ENCODE measurements around the gene HMGCL.
A peak's percentile ranks its signal among the peaks of the same experiment; 100 is the strongest.

HMGCL gene

DNA sequence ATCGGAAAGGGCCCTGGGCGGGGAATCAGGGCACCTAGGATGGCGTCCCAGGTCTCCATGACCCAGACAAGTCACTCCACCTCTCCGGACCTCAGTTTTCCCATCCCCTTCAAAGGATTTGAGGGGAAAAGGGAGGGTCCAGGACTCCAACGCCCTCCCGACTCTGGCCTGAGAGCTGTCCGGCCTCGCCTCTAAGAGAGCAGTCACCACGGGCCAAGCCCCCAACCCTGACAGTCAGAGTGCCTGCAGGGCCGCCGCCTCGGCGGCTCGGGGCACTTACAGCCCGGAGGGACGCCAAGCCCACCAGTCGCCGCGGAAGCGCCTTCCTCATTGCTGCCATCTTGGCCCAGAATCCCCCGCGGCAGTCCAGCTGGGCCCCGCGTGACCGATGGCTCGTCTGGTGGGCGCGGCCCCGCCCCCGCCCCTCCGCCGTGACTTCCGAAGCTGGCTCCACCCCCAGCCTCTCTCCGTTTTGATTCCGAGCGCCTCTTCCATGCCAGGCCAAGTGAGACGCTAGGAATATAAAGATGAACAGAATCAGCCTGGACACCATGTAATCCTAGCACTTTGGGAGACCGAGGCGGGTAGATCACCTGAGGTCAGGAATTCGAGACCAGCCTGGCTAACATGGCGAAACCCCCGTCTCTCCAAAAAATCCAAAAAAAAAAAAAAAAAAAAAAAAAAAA, at the start of gene HMGCL:
Gene HMGCL (minus strand): TSS at position 354 of the 686 bp plus-strand sequence. CDS start 14 bp downstream, at position 340.
- Histone ChIP-seq H3K27me3 (ENCODE audit: control insufficient read depth, insufficient read depth, low read length) (no peaks in the 10 kb centered on the region), H3K4me1 (ENCODE audit: control insufficient read depth, insufficient read depth, low read length) (no peaks in the 10 kb centered on the region), H3K9me3 (ENCODE audit: control insufficient read depth, insufficient read depth, low read length) (no peaks in the 10 kb centered on the region), H3K27ac (ENCODE audit: low read length) (no peak within 1 kb of the TSS), H3K36me3 (ENCODE audit: control insufficient read depth, insufficient read depth, low read length) (no peaks in the 10 kb centered on the region), H3K4me3 (ENCODE audit: low read length) (peak within 1 kb of the TSS; percentile 90)
- DNase-seq (ENCODE audit: low read depth, low spot score) = no peak
- no CpG with 5 or more reads among the region's 42 CpGs for WGBS (ENCODE audit: insufficient coverage, insufficient read length)

GRCh38 chr1:23872421-23872820, 47.2 kb upstream of the HMGCL start:
- Histone ChIP-seq H3K27me3 (ENCODE audit: control insufficient read depth, insufficient read depth, low read length) (peaks cover under 1% of the 10 kb centered on the region; the same call in 1 of the 2 replicates), H3K36me3 (ENCODE audit: control insufficient read depth, insufficient read depth, low read length) (no peaks in the 10 kb centered on the region), H3K4me3 (ENCODE audit: low read length) (no peak overlapping the region), H3K9me3 (ENCODE audit: control insufficient read depth, insufficient read depth, low read length) (no peaks in the 10 kb centered on the region), H3K4me1 (ENCODE audit: control insufficient read depth, insufficient read depth, low read length) (no peaks in the 10 kb centered on the region), H3K27ac (ENCODE audit: low read length) (no peak overlapping the region)
- WGBS (ENCODE audit: insufficient coverage, insufficient read length) = no CpG with 5 or more reads among the region's 3 CpGs
- no peak for DNase-seq (ENCODE audit: low read depth, low spot score)

- H3K9me3 ChIP-seq (ENCODE audit: control insufficient read depth, insufficient read depth, low read length) = no peaks in the 10 kb centered on the region
- no peaks in the 10 kb centered on the region for H3K36me3 ChIP-seq (ENCODE audit: control insufficient read depth, insufficient read depth, low read length)
- no peaks in the 10 kb centered on the region for H3K4me1 ChIP-seq (ENCODE audit: control insufficient read depth, insufficient read depth, low read length)
- H3K27ac ChIP-seq (ENCODE audit: low read length) = no peak overlapping the region
- no peak for DNase-seq (ENCODE audit: low read depth, low spot score)
- H3K4me3 ChIP-seq (ENCODE audit: low read length) = no peak overlapping the region
- H3K27me3 ChIP-seq (ENCODE audit: control insufficient read depth, insufficient read depth, low read length) = peaks cover 7% of the 10 kb centered on the region; the same call in 1 of the 2 replicates
- WGBS (ENCODE audit: insufficient coverage, insufficient read length) = no CpG with 5 or more reads among the region's 10 CpGs
Measured at GRCh38 chr1:23869051-23869450, 43.8 kb upstream of the HMGCL start.

GRCh38 chr1:23868557-23869016, 43.4 kb upstream of the HMGCL start:
- no peaks in the 10 kb centered on the region for H3K4me1 ChIP-seq (ENCODE audit: control insufficient read depth, insufficient read depth, low read length)
- H3K4me3 ChIP-seq (ENCODE audit: low read length) = no peak overlapping the region
- H3K27ac ChIP-seq (ENCODE audit: low read length) = no peak overlapping the region
- WGBS (ENCODE audit: insufficient coverage, insufficient read length) = no CpG with 5 or more reads among the region's 20 CpGs
- H3K36me3 ChIP-seq (ENCODE audit: control insufficient read depth, insufficient read depth, low read length) = no peaks in the 10 kb centered on the region
- DNase-seq (ENCODE audit: low read depth, low spot score) = no peak
- no peaks in the 10 kb centered on the region for H3K9me3 ChIP-seq (ENCODE audit: control insufficient read depth, insufficient read depth, low read length)
- peaks cover 7% of the 10 kb centered on the region; the same call in 1 of the 2 replicates for H3K27me3 ChIP-seq (ENCODE audit: control insufficient read depth, insufficient read depth, low read length)

DNA sequence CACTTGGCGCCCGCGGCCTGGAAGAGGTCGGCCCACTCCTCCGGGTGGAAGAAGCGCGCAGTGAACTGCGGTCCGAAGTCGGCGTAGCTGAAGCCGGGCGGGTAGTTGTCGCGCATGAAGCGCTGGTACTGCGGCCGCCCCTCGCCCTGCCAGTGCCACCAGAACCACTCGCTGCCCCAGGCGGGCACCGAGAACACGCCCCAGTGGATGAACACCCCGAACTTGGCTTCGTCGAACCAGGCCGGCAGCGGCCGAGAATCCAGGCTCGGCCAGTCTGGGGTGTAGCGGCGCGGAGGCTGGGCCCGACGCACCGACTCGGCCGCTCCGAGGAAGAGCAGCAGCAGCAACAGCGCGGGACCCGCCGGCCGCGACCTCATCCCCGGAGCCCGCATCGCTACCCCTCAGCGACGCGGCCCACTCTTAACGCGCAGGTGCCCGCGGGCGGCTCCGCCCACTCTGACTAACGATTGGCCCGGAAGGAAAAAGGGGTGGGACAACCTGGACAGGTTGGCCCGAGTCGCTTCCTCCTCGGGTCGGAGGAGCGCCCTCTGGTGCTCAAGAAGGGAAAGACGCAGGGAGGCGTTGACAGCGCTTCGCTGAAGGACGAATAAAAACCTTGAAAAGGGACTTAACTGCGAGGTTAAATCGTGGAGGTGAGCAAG, 42.8 kb upstream of the HMGCL start, which contains the start of gene FUCA1:
Gene FUCA1 (minus strand): TSS at position 396 of the 662 bp plus-strand sequence. CDS start 4 bp downstream, at position 392.
- no peak within 1 kb of the TSS for H3K27ac ChIP-seq (ENCODE audit: low read length)
- H3K4me1 ChIP-seq (ENCODE audit: control insufficient read depth, insufficient read depth, low read length) = no peaks in the 10 kb centered on the region
- peak within 1 kb of the TSS; percentile 76; the same call in 1 of the 2 replicates for H3K4me3 ChIP-seq (ENCODE audit: low read length)
- no CpG with 5 or more reads among the region's 71 CpGs for WGBS (ENCODE audit: insufficient coverage, insufficient read length)
- H3K27me3 ChIP-seq (ENCODE audit: control insufficient read depth, insufficient read depth, low read length) = peaks cover 7% of the 10 kb centered on the region; the same call in 1 of the 2 replicates
- peak; percentile 94 for DNase-seq (ENCODE audit: low read depth, low spot score)
- H3K36me3 ChIP-seq (ENCODE audit: control insufficient read depth, insufficient read depth, low read length) = no peaks in the 10 kb centered on the region
- no peaks in the 10 kb centered on the region for H3K9me3 ChIP-seq (ENCODE audit: control insufficient read depth, insufficient read depth, low read length)

GRCh38 chr1:23867542-23867894, 42.3 kb upstream of the HMGCL start:
- no peaks in the 10 kb centered on the region for H3K9me3 ChIP-seq (ENCODE audit: control insufficient read depth, insufficient read depth, low read length)
- peaks cover 7% of the 10 kb centered on the region; the same call in 1 of the 2 replicates for H3K27me3 ChIP-seq (ENCODE audit: control insufficient read depth, insufficient read depth, low read length)
- no peaks in the 10 kb centered on the region for H3K4me1 ChIP-seq (ENCODE audit: control insufficient read depth, insufficient read depth, low read length)
- no CpG with 5 or more reads among the region's 17 CpGs for WGBS (ENCODE audit: insufficient coverage, insufficient read length)
- H3K4me3 ChIP-seq (ENCODE audit: low read length) = peak overlapping the region; percentile 76; the same call in 1 of the 2 replicates
- H3K27ac ChIP-seq (ENCODE audit: low read length) = no peak overlapping the region
- H3K36me3 ChIP-seq (ENCODE audit: control insufficient read depth, insufficient read depth, low read length) = no peaks in the 10 kb centered on the region
- DNase-seq (ENCODE audit: low read depth, low spot score) = no peak

GRCh38 chr1:23865543-23865930, 40.3 kb upstream of the HMGCL start:
- no peak for DNase-seq (ENCODE audit: low read depth, low spot score)
- H3K4me1 ChIP-seq (ENCODE audit: control insufficient read depth, insufficient read depth, low read length) = no peaks in the 10 kb centered on the region
- no peaks in the 10 kb centered on the region for H3K9me3 ChIP-seq (ENCODE audit: control insufficient read depth, insufficient read depth, low read length)
- no CpG with 5 or more reads among the region's 4 CpGs for WGBS (ENCODE audit: insufficient coverage, insufficient read length)
- H3K36me3 ChIP-seq (ENCODE audit: control insufficient read depth, insufficient read depth, low read length) = no peaks in the 10 kb centered on the region
- no peak overlapping the region for H3K4me3 ChIP-seq (ENCODE audit: low read length)
- no peak overlapping the region for H3K27ac ChIP-seq (ENCODE audit: low read length)
- H3K27me3 ChIP-seq (ENCODE audit: control insufficient read depth, insufficient read depth, low read length) = peaks cover 7% of the 10 kb centered on the region; the same call in 1 of the 2 replicates

DNA sequence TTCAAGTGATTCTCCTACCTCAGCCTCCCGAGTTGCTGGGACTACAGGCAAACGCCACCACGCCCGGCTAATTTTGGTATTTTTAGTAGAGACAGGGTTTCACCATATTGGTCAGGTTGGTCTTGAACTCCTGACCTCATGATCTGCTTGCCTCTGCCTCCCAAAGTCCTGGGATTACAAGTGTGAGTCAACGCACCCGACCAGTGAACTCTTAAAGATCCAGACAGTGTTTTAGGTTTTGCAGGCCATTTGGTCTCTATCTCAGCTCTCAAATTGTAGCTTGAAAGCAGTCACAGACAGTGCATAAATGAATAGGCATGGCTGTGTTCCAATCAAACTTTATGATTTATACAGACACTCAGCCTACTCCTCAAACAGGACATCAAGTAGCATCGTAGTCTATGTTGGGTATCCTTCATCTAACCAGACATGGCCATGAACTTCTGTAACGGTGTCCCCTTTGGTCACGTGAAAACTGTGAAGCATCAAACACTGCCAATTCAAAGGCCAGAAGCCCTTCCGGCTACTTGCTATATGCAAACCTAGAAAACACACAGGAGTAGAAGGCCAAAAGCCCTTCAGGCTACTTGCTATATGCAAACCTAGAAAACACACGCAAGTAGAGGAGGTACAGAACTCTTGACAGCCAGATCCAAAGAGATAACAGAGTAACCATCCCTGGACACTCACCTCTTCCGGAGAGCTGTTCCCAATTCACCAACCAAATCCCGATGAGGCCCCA, 39.7 kb upstream of the HMGCL start:
- H3K9me3 ChIP-seq (ENCODE audit: control insufficient read depth, insufficient read depth, low read length) = no peaks in the 10 kb centered on the region
- no peaks in the 10 kb centered on the region for H3K36me3 ChIP-seq (ENCODE audit: control insufficient read depth, insufficient read depth, low read length)
- no peak overlapping the region for H3K4me3 ChIP-seq (ENCODE audit: low read length)
- no CpG with 5 or more reads among the region's 13 CpGs for WGBS (ENCODE audit: insufficient coverage, insufficient read length)
- no peak overlapping the region for H3K27ac ChIP-seq (ENCODE audit: low read length)
- peaks cover 7% of the 10 kb centered on the region; the same call in 1 of the 2 replicates for H3K27me3 ChIP-seq (ENCODE audit: control insufficient read depth, insufficient read depth, low read length)
- no peaks in the 10 kb centered on the region for H3K4me1 ChIP-seq (ENCODE audit: control insufficient read depth, insufficient read depth, low read length)
- no peak for DNase-seq (ENCODE audit: low read depth, low spot score)

DNA sequence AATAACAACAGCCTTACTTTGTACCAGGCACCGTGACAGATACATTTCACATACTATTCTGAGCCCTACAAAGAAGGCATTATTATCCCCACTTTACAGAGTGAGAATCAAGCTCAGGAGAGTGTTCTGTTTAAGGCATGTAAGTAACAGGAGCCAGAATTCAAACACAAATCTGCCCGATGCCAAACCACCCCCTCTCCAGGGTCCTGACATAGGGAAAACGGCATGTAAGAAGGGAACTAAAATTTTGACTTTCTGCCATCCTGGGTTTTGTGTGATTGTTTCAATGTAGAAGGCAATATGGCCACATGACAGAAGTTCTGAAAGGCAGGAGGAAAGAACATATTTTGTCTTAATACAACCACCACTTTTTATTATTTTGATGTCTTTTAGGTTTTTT, 37.4 kb upstream of the HMGCL start:
- Histone ChIP-seq H3K27me3 (ENCODE audit: control insufficient read depth, insufficient read depth, low read length) (peaks cover 7% of the 10 kb centered on the region; the same call in 1 of the 2 replicates), H3K36me3 (ENCODE audit: control insufficient read depth, insufficient read depth, low read length) (no peaks in the 10 kb centered on the region), H3K27ac (ENCODE audit: low read length) (no peak overlapping the region), H3K4me3 (ENCODE audit: low read length) (no peak overlapping the region), H3K4me1 (ENCODE audit: control insufficient read depth, insufficient read depth, low read length) (no peaks in the 10 kb centered on the region), H3K9me3 (ENCODE audit: control insufficient read depth, insufficient read depth, low read length) (no peaks in the 10 kb centered on the region)
- no CpG with 5 or more reads among the region's 3 CpGs for WGBS (ENCODE audit: insufficient coverage, insufficient read length)
- DNase-seq (ENCODE audit: low read depth, low spot score) = no peak

DNA sequence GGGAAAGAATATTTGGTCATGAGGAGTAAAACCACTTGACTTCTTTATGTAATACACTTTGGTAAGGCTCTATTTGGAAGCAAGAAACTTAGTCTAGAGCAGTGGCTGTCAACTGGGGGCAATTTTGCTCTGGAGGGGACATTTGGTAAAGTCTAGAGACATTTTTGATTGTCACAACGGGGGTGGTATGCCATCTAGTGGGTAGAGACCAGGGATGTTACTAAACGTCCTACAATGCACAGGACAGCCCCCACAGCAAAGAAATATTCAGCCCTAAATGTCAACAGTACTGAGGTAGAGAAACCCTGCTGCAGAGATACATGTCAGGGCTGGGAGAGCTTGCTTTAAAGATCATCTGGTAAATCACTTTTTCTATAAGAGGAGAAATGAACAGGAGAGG, 29.3 kb upstream of the HMGCL start:
- WGBS (ENCODE audit: insufficient coverage, insufficient read length) = no CpG with 5 or more reads among the region's 2 CpGs
- no peak for DNase-seq (ENCODE audit: low read depth, low spot score)
- H3K27ac ChIP-seq (ENCODE audit: low read length) = no peak overlapping the region

More for the DNA sequence above, 29.3 kb upstream of the HMGCL start:
- Histone ChIP-seq H3K4me1 (ENCODE audit: control insufficient read depth, insufficient read depth, low read length) (no peaks in the 10 kb centered on the region), H3K9me3 (ENCODE audit: control insufficient read depth, insufficient read depth, low read length) (no peaks in the 10 kb centered on the region), H3K36me3 (ENCODE audit: control insufficient read depth, insufficient read depth, low read length) (no peaks in the 10 kb centered on the region), H3K27me3 (ENCODE audit: control insufficient read depth, insufficient read depth, low read length) (no peaks in the 10 kb centered on the region), H3K4me3 (ENCODE audit: low read length) (no peak overlapping the region)

Data from iPS DF 6.9 (cell line).